Measurements from ENCODE around the gene ANKIB1.

GRCh38 chr7:92400013-92400412 is 154.2 kb downstream of the ANKIB1 start:
- no peak for TF ChIP-seq CTCF (conservative IDR thresholded peaks at IDR 0.05; ENCODE audit: low read length)
- no peak for TF ChIP-seq EZH2phosphoT487 (IDR thresholded peaks at IDR 0.05; ENCODE audit: borderline replicate concordance, low read depth, low read length)

Data from OCI-LY7 (cell line).